ENCODE results near the gene S100A8. TPM values are rescaled to one million over a fixed set of nuclear protein-coding genes. Genes with fewer than 3 reads are reported as not detected.
"Not testable (repeated sequence)": the region's sequence is repeated elsewhere in the genome, so short reads cannot be mapped to it uniquely, and the experiment has no call there.

Gene S100A8
- total RNA-seq, 1 donor from 2014 or later: not detected

GRCh38 chr1:153426809-153427208, 35.9 kb upstream of the S100A8 start:
- Histone ChIP-seq H3K9ac (ENCODE audit: low read length) (no peak overlapping the region), H3K9me3 (ENCODE audit: insufficient read depth, low read depth, low read length) (no peaks in the 10 kb centered on the region), H3K79me2 (ENCODE audit: insufficient read depth, low read length) (no peaks in the 10 kb centered on the region), H3K4me2 (ENCODE audit: low read length) (no peak overlapping the region), H3K27me3 (ENCODE audit: insufficient read depth, low read length) (no peaks in the 10 kb centered on the region), H3K27ac (ENCODE audit: low read depth, low read length) (no peak overlapping the region), H4K20me1 (ENCODE audit: insufficient read depth, low read length) (no peaks in the 10 kb centered on the region), H3K4me3 (ENCODE audit: insufficient read depth, low read depth, low read length) (no peak overlapping the region), H3K4me1 (ENCODE audit: insufficient read depth, low read length) (no peaks in the 10 kb centered on the region), H3K36me3 (ENCODE audit: insufficient read depth, low read length) (no peaks in the 10 kb centered on the region), H2AFZ (ENCODE audit: low read depth, low read length) (no peak overlapping the region)
- peaks cover 1% of the 10 kb centered on the region for H3K9me3 Mint-ChIP-seq (ENCODE audit: unreplicated experiment)
- DNase-seq (ENCODE audit: low read depth): no peak
- no peaks in the 10 kb centered on the region for H3K36me3 Mint-ChIP-seq (ENCODE audit: low read depth, unreplicated experiment)
- no peak for FAIRE-seq
- H3K4me1 Mint-ChIP-seq (ENCODE audit: low read depth, unreplicated experiment): no peaks in the 10 kb centered on the region
- H3K27ac Mint-ChIP-seq (ENCODE audit: unreplicated experiment): no peak overlapping the region
- peaks cover 63% of the 10 kb centered on the region for H3K27me3 Mint-ChIP-seq (ENCODE audit: low read depth, unreplicated experiment)
- TF ChIP-seq EZH2 (IDR thresholded peaks at IDR 0.05; ENCODE audit: insufficient read depth, low read length) (no peak), CTCF (IDR thresholded peaks at IDR 0.05; ENCODE audit: insufficient read depth, low read depth, low read length) (no peak)
- H3K4me3 Mint-ChIP-seq (ENCODE audit: unreplicated experiment): no peak overlapping the region

DNA sequence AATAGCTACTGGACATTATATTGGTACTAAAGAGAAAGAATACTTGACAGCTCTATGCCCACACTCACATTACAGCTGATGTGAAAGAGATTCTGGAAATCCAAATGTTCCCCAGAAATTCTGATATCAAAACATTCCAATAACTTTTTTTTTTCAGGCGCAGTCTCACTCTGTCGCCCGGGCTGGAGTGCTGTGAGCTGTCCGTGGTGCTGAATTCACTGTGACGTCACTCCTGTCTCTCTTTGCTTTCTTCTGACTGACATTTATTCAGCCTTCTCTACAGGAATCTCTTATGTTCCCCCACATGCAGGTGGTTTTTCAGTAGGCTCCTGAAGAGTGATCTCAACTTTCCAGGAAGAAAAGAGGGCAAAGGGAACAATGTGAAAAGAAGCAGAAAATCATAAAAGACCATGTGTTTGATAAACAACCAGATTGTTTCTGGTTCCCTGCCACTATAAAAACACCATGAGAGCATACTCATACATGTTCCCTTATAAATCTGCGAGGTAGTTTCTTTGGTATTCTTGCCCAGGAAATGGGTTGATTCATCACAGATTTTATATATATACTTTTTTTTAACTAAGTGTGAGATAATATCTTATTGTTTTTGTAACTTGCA, 31.7 kb upstream of the S100A8 start:
- Histone ChIP-seq H3K27ac (ENCODE audit: low read depth, low read length) (no peak overlapping the region), H3K27me3 (ENCODE audit: insufficient read depth, low read length) (no peaks in the 10 kb centered on the region), H3K4me2 (ENCODE audit: low read length) (no peak overlapping the region), H2AFZ (ENCODE audit: low read depth, low read length) (no peak overlapping the region), H3K36me3 (ENCODE audit: insufficient read depth, low read length) (no peaks in the 10 kb centered on the region), H4K20me1 (ENCODE audit: insufficient read depth, low read length) (no peaks in the 10 kb centered on the region), H3K79me2 (ENCODE audit: insufficient read depth, low read length) (no peaks in the 10 kb centered on the region), H3K4me3 (ENCODE audit: insufficient read depth, low read depth, low read length) (no peak overlapping the region), H3K4me1 (ENCODE audit: insufficient read depth, low read length) (no peaks in the 10 kb centered on the region), H3K9me3 (ENCODE audit: insufficient read depth, low read depth, low read length) (no peaks in the 10 kb centered on the region), H3K9ac (ENCODE audit: low read length) (no peak overlapping the region)
- Mint-ChIP-seq H3K27ac (ENCODE audit: unreplicated experiment) (no peak overlapping the region), H3K4me3 (ENCODE audit: unreplicated experiment) (no peak overlapping the region), H3K4me1 (ENCODE audit: low read depth, unreplicated experiment) (no peaks in the 10 kb centered on the region), H3K9me3 (ENCODE audit: unreplicated experiment) (no peaks in the 10 kb centered on the region), H3K36me3 (ENCODE audit: low read depth, unreplicated experiment) (no peaks in the 10 kb centered on the region), H3K27me3 (ENCODE audit: low read depth, unreplicated experiment) (peaks cover 69% of the 10 kb centered on the region)
- TF ChIP-seq EZH2 (IDR thresholded peaks at IDR 0.05; ENCODE audit: insufficient read depth, low read length) (no peak), CTCF (IDR thresholded peaks at IDR 0.05; ENCODE audit: insufficient read depth, low read depth, low read length) (no peak)
- DNase-seq (ENCODE audit: low read depth) (peak; percentile 44), FAIRE-seq (no peak)

- no peak overlapping the region for H3K9ac ChIP-seq (ENCODE audit: low read length)
- Mint-ChIP-seq H3K36me3 (ENCODE audit: low read depth, unreplicated experiment) (no peaks in the 10 kb centered on the region), H3K4me3 (ENCODE audit: unreplicated experiment) (no peak overlapping the region), H3K27me3 (ENCODE audit: low read depth, unreplicated experiment) (peaks cover 58% of the 10 kb centered on the region), H3K9me3 (ENCODE audit: unreplicated experiment) (no peaks in the 10 kb centered on the region), H3K4me1 (ENCODE audit: low read depth, unreplicated experiment) (no peaks in the 10 kb centered on the region), H3K27ac (ENCODE audit: unreplicated experiment) (no peak overlapping the region)
- DNase-seq (ENCODE audit: low read depth) (no peak), FAIRE-seq (no peak)
- no peak overlapping the region for H3K4me3 ChIP-seq (ENCODE audit: insufficient read depth, low read depth, low read length)
- no peaks in the 10 kb centered on the region for H3K4me1 ChIP-seq (ENCODE audit: insufficient read depth, low read length)
- no peak for TF ChIP-seq EZH2 (IDR thresholded peaks at IDR 0.05; ENCODE audit: insufficient read depth, low read length)
- TF ChIP-seq CTCF (IDR thresholded peaks at IDR 0.05; ENCODE audit: insufficient read depth, low read depth, low read length): no peak
- no peaks in the 10 kb centered on the region for H3K79me2 ChIP-seq (ENCODE audit: insufficient read depth, low read length)
- no peak overlapping the region for H3K27ac ChIP-seq (ENCODE audit: low read depth, low read length)
- no peaks in the 10 kb centered on the region for H3K36me3 ChIP-seq (ENCODE audit: insufficient read depth, low read length)
- H3K4me2 ChIP-seq (ENCODE audit: low read length): no peak overlapping the region
- H4K20me1 ChIP-seq (ENCODE audit: insufficient read depth, low read length): no peaks in the 10 kb centered on the region
- no peaks in the 10 kb centered on the region for H3K9me3 ChIP-seq (ENCODE audit: insufficient read depth, low read depth, low read length)
- no peak overlapping the region for H2AFZ ChIP-seq (ENCODE audit: low read depth, low read length)
- H3K27me3 ChIP-seq (ENCODE audit: insufficient read depth, low read length): no peaks in the 10 kb centered on the region
Measured at GRCh38 chr1:153420306-153420705, 29.4 kb upstream of the S100A8 start.

DNA sequence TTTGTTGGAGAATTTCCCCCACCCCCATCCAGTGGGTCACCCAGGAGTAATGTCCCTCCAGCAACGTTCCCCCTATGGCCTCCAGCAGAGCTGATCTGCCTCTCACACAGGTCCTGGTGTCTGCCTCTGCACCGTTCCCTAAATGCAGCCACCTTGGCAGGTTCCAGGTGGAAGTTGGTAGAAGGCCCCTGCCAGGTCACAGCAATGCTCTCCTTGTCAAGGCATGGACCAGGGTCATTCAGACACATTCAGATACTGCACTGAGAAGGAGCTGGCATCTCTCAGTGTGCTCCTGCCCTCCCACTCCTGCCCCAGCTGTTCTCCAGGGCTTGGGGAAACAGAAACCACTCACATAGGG, 28.5 kb upstream of the S100A8 start:
- H4K20me1 ChIP-seq (ENCODE audit: insufficient read depth, low read length): not testable (repeated sequence)

More for the DNA sequence above, 28.5 kb upstream of the S100A8 start:
- H3K4me3 Mint-ChIP-seq (ENCODE audit: unreplicated experiment); H3K9me3 Mint-ChIP-seq (ENCODE audit: unreplicated experiment); H2AFZ ChIP-seq (ENCODE audit: low read depth, low read length); H3K27me3 ChIP-seq (ENCODE audit: insufficient read depth, low read length); H3K36me3 Mint-ChIP-seq (ENCODE audit: low read depth, unreplicated experiment); H3K4me3 ChIP-seq (ENCODE audit: insufficient read depth, low read depth, low read length); H3K4me2 ChIP-seq (ENCODE audit: low read length); DNase-seq (ENCODE audit: low read depth); H3K79me2 ChIP-seq (ENCODE audit: insufficient read depth, low read length); H3K9ac ChIP-seq (ENCODE audit: low read length); H3K27ac Mint-ChIP-seq (ENCODE audit: unreplicated experiment); FAIRE-seq; H3K9me3 ChIP-seq (ENCODE audit: insufficient read depth, low read depth, low read length); H3K27ac ChIP-seq (ENCODE audit: low read depth, low read length); H3K36me3 ChIP-seq (ENCODE audit: insufficient read depth, low read length); H3K4me1 Mint-ChIP-seq (ENCODE audit: low read depth, unreplicated experiment); H3K4me1 ChIP-seq (ENCODE audit: insufficient read depth, low read length): not testable (repeated sequence)
- peaks cover 50% of the 10 kb centered on the region for H3K27me3 Mint-ChIP-seq (ENCODE audit: low read depth, unreplicated experiment)
